NCI-H748 treated with DMSO at 0.1 percent for 48 hours (cell line): Measurements from ENCODE around the gene RPGRIP1.
"Not testable (repeated sequence)": the region's sequence is repeated elsewhere in the genome, so short reads cannot be mapped to it uniquely, and the experiment has no call there.

Source experiments
- DNase-seq: peaks from one replicate; lab custom pipeline; 2025; lab: John Stamatoyannopoulos, UW

Gene RPGRIP1

GRCh38 chr14:21279783-21280182 lies at the start of gene RPGRIP1:
TSS of gene RPGRIP1 (plus strand) at chr14:21280083. CDS start at chr14:21287977, 7,894 bp downstream.
- DNase-seq: no peak

- no peak for DNase-seq
Measured at GRCh38 chr14:21231020-21231652, 48.7 kb upstream of the RPGRIP1 start.

- DNase-seq: no peak
Measured at GRCh38 chr14:21233457-21234076, 46.3 kb upstream of the RPGRIP1 start.

- DNase-seq: no peak
Measured at GRCh38 chr14:21234112-21234511, 45.8 kb upstream of the RPGRIP1 start.

GRCh38 chr14:21236948-21237797 lies 42.7 kb upstream of the RPGRIP1 start:
- no peak for DNase-seq

GRCh38 chr14:21238823-21239518 lies 40.9 kb upstream of the RPGRIP1 start:
- no peak for DNase-seq

GRCh38 chr14:21240417-21240816 lies 39.5 kb upstream of the RPGRIP1 start:
- DNase-seq: no peak

GRCh38 chr14:21241218-21241819 lies 38.6 kb upstream of the RPGRIP1 start:
- DNase-seq: no peak

- DNase-seq: no peak
Measured at GRCh38 chr14:21244544-21244943, 35.3 kb upstream of the RPGRIP1 start.

- no peak for DNase-seq
Measured at GRCh38 chr14:21245813-21246212, 34.1 kb upstream of the RPGRIP1 start.

GRCh38 chr14:21248338-21248737 lies 31.5 kb upstream of the RPGRIP1 start:
- no peak for DNase-seq

GRCh38 chr14:21248739-21249411 lies 31.0 kb upstream of the RPGRIP1 start:
- DNase-seq: no peak

- DNase-seq: no peak
Measured at GRCh38 chr14:21251215-21251614, 28.7 kb upstream of the RPGRIP1 start.

GRCh38 chr14:21252149-21252548 lies 27.7 kb upstream of the RPGRIP1 start:
- DNase-seq: no peak

- DNase-seq: no peak
Measured at GRCh38 chr14:21255385-21256101, 24.3 kb upstream of the RPGRIP1 start.

GRCh38 chr14:21256102-21256447 lies 23.8 kb upstream of the RPGRIP1 start:
- DNase-seq: not testable (repeated sequence)

GRCh38 chr14:21256539-21257393 lies 23.1 kb upstream of the RPGRIP1 start:
- no peak for DNase-seq

GRCh38 chr14:21257394-21257909 lies 22.4 kb upstream of the RPGRIP1 start:
- no peak for DNase-seq
